B cell (primary cell): Measurements from ENCODE around the gene SEC16A. TPM values are rescaled to one million over a fixed set of nuclear protein-coding genes. Genes with fewer than 3 reads are reported as not detected.

Experiments used
- ATAC-seq: fragments of 200-7000 bp; cut with Tn5 transposase; one replicate; pipeline ENCODE4 v1.10.0; 2021; ENCODE audit warnings: low read depth, mild to moderate bottlenecking, moderate number of reproducible peaks, moderate library complexity
- CTCF ChIA-PET: fragments of 350-600 bp; sonication (Branson Sonifier 250); formaldehyde crosslinking; loops from one replicate; lab custom pipeline; 2021; ENCODE audit warnings: antibody characterized with exemption, inconsistent platforms; lab: Charles Lee
- POLR2A ChIA-PET: fragments of 350-600 bp; sonication (Branson Sonifier 250); formaldehyde crosslinking; loops from one replicate; lab custom pipeline; 2021; ENCODE audit warnings: antibody characterized with exemption; lab: Charles Lee
- DNase-seq: peaks from one replicate; pipeline ENCODE4 v3.0.0; 2013
- H2AFZ ChIP-seq: 2 replicates; pipeline ENCODE4 v1.6.1; 2012; ENCODE audit warnings: mild to moderate bottlenecking, low read depth, low read length; ENCODE audit not compliant: insufficient read depth, poor library complexity, severe bottlenecking
- H3K27ac ChIP-seq, 2 donors: 1 replicate in 1 of 2; 2 replicates in 1 of 2; pipeline ENCODE4 v1.5.1; 2012 to 2013; ENCODE audit warnings: low read length in 2 of 2, mild to moderate bottlenecking in 2 of 2, moderate library complexity in 1 of 2
- H3K27me3 ChIP-seq, 4 experiments: fragments of 200-600 bp in 1 of 4; sonication (generic) in 1 of 4; replicated peaks in 1 of 4; 1 replicate in 2 of 4; 2 replicates in 2 of 4; pipeline versions ENCODE4 v1.6.1 to v1.7.0; 2013 to 2016; ENCODE audit warnings: low read length in 3 of 4, mild to moderate bottlenecking in 2 of 4, mixed read lengths in 1 of 4, moderate library complexity in 1 of 4; ENCODE audit not compliant: insufficient read depth in 4 of 4, control insufficient read depth in 3 of 4; ENCODE audit errors: control extremely low read depth in 1 of 4
- H3K36me3 ChIP-seq, 2 experiments: replicated peaks in 1 of 2; 1 replicate in 1 of 2; 2 replicates in 1 of 2; pipeline versions ENCODE4 v1.6.1 to v1.7.1; 2013; ENCODE audit warnings: low read length in 1 of 2; ENCODE audit not compliant: insufficient read depth in 2 of 2, control insufficient read depth in 1 of 2; ENCODE audit errors: control extremely low read depth in 1 of 2, extremely low read depth in 1 of 2
- H3K4me1 ChIP-seq, 2 donors: fragments of 200-600 bp in 1 of 2; sonication (generic) in 1 of 2; 1 replicate in 1 of 2; 2 replicates in 1 of 2; pipeline versions ENCODE4 v1.5.1 to v1.6.1; 2013 to 2017; ENCODE audit warnings: low read length in 2 of 2; ENCODE audit not compliant: control insufficient read depth in 2 of 2, insufficient read depth in 2 of 2
- H3K4me2 ChIP-seq: replicated peaks from 2 replicates; pipeline ENCODE3; 2012; ENCODE audit warnings: mild to moderate bottlenecking, low read depth, low read length; ENCODE audit not compliant: poor library complexity, severe bottlenecking
- H3K4me3 ChIP-seq, 5 experiments: fragments of 200-600 bp in 1 of 5; sonication (generic) in 1 of 5; 1 replicate in 3 of 5; 2 replicates in 2 of 5; pipeline versions ENCODE4 v1.5.1 to v1.7.0; 2011 to 2016; ENCODE audit warnings: low read length in 4 of 5, mild to moderate bottlenecking in 4 of 5, low read depth in 2 of 5, control low read depth in 1 of 5, moderate library complexity in 1 of 5; ENCODE audit not compliant: insufficient read depth in 1 of 5; ENCODE audit errors: control extremely low read depth in 1 of 5, extremely low read depth in 1 of 5
- H3K79me2 ChIP-seq: fragments of 200-600 bp; sonication (generic); one replicate; pipeline ENCODE4 v1.6.0; 2016; ENCODE audit warnings: low read length; ENCODE audit not compliant: control insufficient read depth, insufficient read depth
- H3K9ac ChIP-seq: fragments of 200-600 bp; sonication (generic); 2 replicates; pipeline ENCODE4 v1.6.1; 2017; ENCODE audit warnings: mild to moderate bottlenecking, low read length, moderate library complexity
- H3K9me3 ChIP-seq, 3 donors: one replicate each; pipeline versions ENCODE4 v1.6.1 to v1.7.1; 2013; ENCODE audit warnings: low read length in 2 of 3; ENCODE audit not compliant: control insufficient read depth in 2 of 3, insufficient read depth in 1 of 3; ENCODE audit errors: control extremely low read depth in 1 of 3
- H4K20me1 ChIP-seq: 2 replicates; pipeline ENCODE4 v1.6.0; 2012; ENCODE audit warnings: mild to moderate bottlenecking, low read length; ENCODE audit not compliant: insufficient read depth, control insufficient read depth, poor library complexity, severe bottlenecking
- H3K27ac Mint-ChIP-seq: one replicate; pipeline ENCODE4 v1.8.0; 2021; ENCODE audit warnings: mixed read lengths
- H3K27me3 Mint-ChIP-seq: one replicate; pipeline ENCODE4 v1.8.0; 2021; ENCODE audit warnings: mixed read lengths
- H3K4me1 Mint-ChIP-seq: one replicate; pipeline ENCODE4 v1.8.0; 2021; ENCODE audit warnings: mixed read lengths
- H3K4me3 Mint-ChIP-seq: one replicate; pipeline ENCODE4 v1.8.0; 2021; ENCODE audit warnings: mixed read lengths
- H3K9me3 Mint-ChIP-seq: one replicate; pipeline ENCODE4 v1.8.0; 2022; ENCODE audit warnings: mixed read lengths; ENCODE audit not compliant: insufficient read depth
- EZH2 ChIP-seq: IDR thresholded peaks from 2 replicates; pipeline ENCODE4 v1.6.1; 2012; ENCODE audit warnings: borderline replicate concordance, low read depth, mild to moderate bottlenecking, moderate library complexity, low read length; ENCODE audit not compliant: insufficient read depth, poor library complexity, severe bottlenecking
- WGBS: methylation state at CpG from one replicate; pipeline ENCODE4 v1.1.5; 2013; ENCODE audit warnings: missing lambda C conversion rate; ENCODE audit not compliant: insufficient coverage; 5-methylcytosine and 5-hydroxymethylcytosine counted together
- intact Hi-C: fragments of 100-400 bp; cut with micrococcal nuclease; formaldehyde crosslinking; loops from one replicate; pipeline ENCODE4 v1.10.0; 2022
- polyA plus RNA-seq: library from polyadenylated mRNA; depleted of rRNA; stranded (reverse); fragments of >200 nt; gene quantifications from 2 replicates; pipeline ENCODE4 v1.2.3, GENCODE V29; 2012
- total RNA-seq, 2 donors: library from RNA; stranded (reverse); fragments of 120-200 nt in 1 of 2; gene quantifications; 1 replicate in 1 of 2; 2 replicates in 1 of 2; pipeline versions ENCODE4 v1.2.3 to v1.2.4, GENCODE V29; 2013 to 2022
- TF ChIP-seq, protein P1 (sequence below): fragments of 200-600 bp; IDR thresholded peaks from one replicate; pipeline ENCODE4 v1.8.0; 2022; ENCODE audit warnings: antibody characterized with exemption, mild to moderate bottlenecking

SEC16A gene
- total and polyA plus RNA-seq, 2 donors (not counting 1 experiment from before 2014, with no cell fraction given) = 31.7 to 73.4 TPM

DNA sequence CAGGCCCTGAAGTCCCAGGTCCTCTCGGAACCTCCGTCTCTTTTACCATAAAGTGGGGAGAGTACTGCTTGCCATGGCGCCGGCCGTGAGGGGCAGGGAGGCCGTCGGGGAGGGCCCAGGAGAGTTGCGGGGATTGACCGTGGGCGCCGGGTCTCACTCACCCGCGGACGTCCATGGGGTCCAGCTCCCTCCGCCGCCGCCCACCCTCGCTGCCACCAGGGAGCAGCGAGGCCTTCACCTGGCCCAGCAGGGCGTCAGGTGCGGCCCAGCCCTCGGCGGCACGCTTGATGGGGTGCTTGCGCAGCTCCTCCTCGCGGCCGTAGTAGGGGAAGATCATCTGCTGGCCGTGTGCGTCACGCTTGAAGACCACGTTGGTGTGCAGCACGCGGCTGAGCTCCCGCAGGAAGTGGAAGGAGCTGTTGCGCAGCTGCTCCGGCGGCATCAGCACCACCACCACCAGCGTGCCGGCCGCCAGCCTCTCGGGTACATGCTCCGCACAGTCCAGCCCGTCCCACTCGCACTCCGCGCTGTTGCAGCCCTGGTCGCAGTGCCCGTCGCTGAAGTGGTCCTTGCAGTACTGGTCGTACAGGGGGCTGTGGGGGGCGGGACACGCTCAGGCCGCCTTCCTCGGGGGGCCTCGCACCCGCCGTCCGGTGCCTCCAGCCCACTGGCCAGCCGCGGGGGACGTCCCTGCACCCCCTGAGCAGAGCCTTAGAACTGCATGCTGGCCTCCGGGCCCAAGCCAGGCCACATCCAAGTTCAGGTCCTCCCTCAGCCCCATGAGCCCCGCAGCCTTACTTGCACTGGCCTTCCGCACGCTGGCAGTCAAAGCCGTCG lies 21.9 kb upstream of the SEC16A start:
- H3K4me2 ChIP-seq = no peak overlapping the region
- H3K79me2 ChIP-seq = no peaks in the 10 kb centered on the region
- ATAC-seq (no peak), DNase-seq (no peak)
- peaks cover 9% of the 10 kb centered on the region for H4K20me1 ChIP-seq
- intact Hi-C loops = no loop called here
- no peaks in the 10 kb centered on the region for H3K27me3 ChIP-seq
- ChIA-PET POLR2A (no interaction called here), CTCF (no interaction called here)
- TF ChIP-seq, protein P1, sequence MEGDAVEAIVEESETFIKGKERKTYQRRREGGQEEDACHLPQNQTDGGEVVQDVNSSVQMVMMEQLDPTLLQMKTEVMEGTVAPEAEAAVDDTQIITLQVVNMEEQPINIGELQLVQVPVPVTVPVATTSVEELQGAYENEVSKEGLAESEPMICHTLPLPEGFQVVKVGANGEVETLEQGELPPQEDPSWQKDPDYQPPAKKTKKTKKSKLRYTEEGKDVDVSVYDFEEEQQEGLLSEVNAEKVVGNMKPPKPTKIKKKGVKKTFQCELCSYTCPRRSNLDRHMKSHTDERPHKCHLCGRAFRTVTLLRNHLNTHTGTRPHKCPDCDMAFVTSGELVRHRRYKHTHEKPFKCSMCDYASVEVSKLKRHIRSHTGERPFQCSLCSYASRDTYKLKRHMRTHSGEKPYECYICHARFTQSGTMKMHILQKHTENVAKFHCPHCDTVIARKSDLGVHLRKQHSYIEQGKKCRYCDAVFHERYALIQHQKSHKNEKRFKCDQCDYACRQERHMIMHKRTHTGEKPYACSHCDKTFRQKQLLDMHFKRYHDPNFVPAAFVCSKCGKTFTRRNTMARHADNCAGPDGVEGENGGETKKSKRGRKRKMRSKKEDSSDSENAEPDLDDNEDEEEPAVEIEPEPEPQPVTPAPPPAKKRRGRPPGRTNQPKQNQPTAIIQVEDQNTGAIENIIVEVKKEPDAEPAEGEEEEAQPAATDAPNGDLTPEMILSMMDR = no peak
- no peak for TF ChIP-seq EZH2
- no peaks in the 10 kb centered on the region for H3K9me3 Mint-ChIP-seq
- H3K4me1 ChIP-seq = no peaks in the 10 kb centered on the region
- no peaks in the 10 kb centered on the region for H3K4me1 Mint-ChIP-seq
- no peaks in the 10 kb centered on the region for H3K9me3 ChIP-seq
- peaks cover 0 to 79% of the 10 kb centered on the region in 2 experiments for H3K36me3 ChIP-seq
- no peak overlapping the region for H3K9ac ChIP-seq
- no peak overlapping the region for H3K27ac ChIP-seq
- no peak overlapping the region for H2AFZ ChIP-seq
- no peak overlapping the region for H3K27ac Mint-ChIP-seq
- no peaks in the 10 kb centered on the region for H3K27me3 Mint-ChIP-seq
- WGBS = 97% methylated on average over 68 of the region's 68 CpGs
- no peak overlapping the region for H3K4me3 ChIP-seq
- H3K4me3 Mint-ChIP-seq = no peak overlapping the region

DNA sequence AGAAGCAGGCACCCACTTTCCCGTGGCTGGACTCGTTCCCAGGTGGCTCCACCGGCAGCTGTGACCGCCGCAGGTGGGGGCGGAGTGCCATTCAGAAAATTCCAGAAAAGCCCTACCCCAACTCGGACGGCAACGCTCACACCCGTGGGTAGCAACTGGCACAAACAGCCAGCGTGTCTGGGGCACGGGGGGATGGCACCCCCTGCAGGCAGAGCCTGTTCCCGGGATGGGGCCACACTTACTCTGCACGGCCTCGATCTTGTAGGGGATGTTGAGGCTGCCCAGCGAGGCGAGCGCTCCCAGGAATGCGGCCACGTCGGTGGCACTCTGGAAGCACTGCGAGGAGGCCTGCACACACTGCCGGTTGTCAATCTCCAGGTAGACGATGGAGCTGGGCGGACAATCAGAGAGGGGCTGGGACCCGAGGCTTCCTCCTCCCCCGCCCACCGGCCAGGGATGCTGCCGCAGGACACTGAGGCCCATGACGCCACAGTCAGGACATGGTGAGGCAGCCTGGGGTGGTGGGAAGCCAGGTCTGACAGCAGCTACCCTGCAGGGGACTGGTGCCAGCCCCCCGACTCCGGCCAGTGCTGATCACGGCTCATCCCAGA lies 20.2 kb upstream of the SEC16A start:
- no peak overlapping the region for H3K9ac ChIP-seq
- no peaks in the 10 kb centered on the region for H3K9me3 ChIP-seq
- no peak overlapping the region for H3K4me3 Mint-ChIP-seq
- H4K20me1 ChIP-seq = peaks cover 17% of the 10 kb centered on the region
- TF ChIP-seq, protein P1 = no peak
- TF ChIP-seq EZH2 = no peak
- H3K27me3 ChIP-seq = no peaks in the 10 kb centered on the region
- CTCF ChIA-PET = interaction anchor here (1.1 kb wide), 1 partner anchor 129 kb away, joined by 3 read pairs; no protein-coding TSS in a partner anchor
- no peaks in the 10 kb centered on the region for H3K4me1 Mint-ChIP-seq
- no peak for ATAC-seq
- peaks cover 0 to 78% of the 10 kb centered on the region in 2 experiments for H3K36me3 ChIP-seq
- H3K27me3 Mint-ChIP-seq = no peaks in the 10 kb centered on the region
- H3K27ac ChIP-seq = no peak overlapping the region
- H3K4me3 ChIP-seq = no peak overlapping the region
- H2AFZ ChIP-seq = no peak overlapping the region
- no peak for DNase-seq
- intact Hi-C loops = no loop called here
- H3K79me2 ChIP-seq = no peaks in the 10 kb centered on the region
- 93% methylated on average over 28 of the region's 33 CpGs for WGBS
- no peak overlapping the region for H3K4me2 ChIP-seq
- H3K27ac Mint-ChIP-seq = no peak overlapping the region
- no peaks in the 10 kb centered on the region for H3K9me3 Mint-ChIP-seq
- POLR2A ChIA-PET = no interaction called here
- no peaks in the 10 kb centered on the region for H3K4me1 ChIP-seq
